Subcutaneous abdominal adipose tissue (tissue), 5 donors: Measurements from ENCODE around the gene SPTBN1.

ENCODE experiments used
- H3K27ac ChIP-seq: one replicate; pipeline ENCODE4 v1.7.0; 2013; ENCODE audit warnings: low read depth, mild to moderate bottlenecking, inconsistent platforms, low read length, moderate library complexity
- H3K27me3 ChIP-seq, 5 donors: one replicate each; pipeline ENCODE4 v1.7.0; 2013; ENCODE audit warnings: low read length in 5 of 5, inconsistent platforms in 1 of 5; ENCODE audit not compliant: control insufficient read depth in 5 of 5, insufficient read depth in 4 of 5
- H3K36me3 ChIP-seq, 5 donors: one replicate each; pipeline ENCODE4 v1.7.0; 2013; ENCODE audit warnings: low read length in 5 of 5; ENCODE audit not compliant: control insufficient read depth in 5 of 5, insufficient read depth in 5 of 5
- H3K4me1 ChIP-seq, 5 donors: one replicate each; pipeline ENCODE4 v1.7.0; 2013; ENCODE audit warnings: low read length in 5 of 5, mild to moderate bottlenecking in 3 of 5, moderate library complexity in 1 of 5; ENCODE audit not compliant: control insufficient read depth in 5 of 5, insufficient read depth in 5 of 5
- H3K4me3 ChIP-seq, 5 donors: one replicate each; pipeline ENCODE4 v1.7.0; 2013; ENCODE audit warnings: low read length in 5 of 5, low read depth in 1 of 5
- H3K9ac ChIP-seq, 5 donors: one replicate each; pipeline ENCODE4 v1.7.0; 2013; ENCODE audit warnings: low read length in 5 of 5, mild to moderate bottlenecking in 4 of 5, moderate library complexity in 3 of 5
- H3K9me3 ChIP-seq, 5 donors: one replicate each; pipeline ENCODE4 v1.7.0; 2013; ENCODE audit warnings: low read length in 5 of 5; ENCODE audit not compliant: control insufficient read depth in 5 of 5
- donor health status: healthy.
- donor health status: healthy.
- donor health status: healthy.
- donor health status: healthy.
- donor health status: healthy.

Gene SPTBN1

GRCh38 chr2:54579061-54579681 lies 123.0 kb downstream of the SPTBN1 start:
- H3K9me3 ChIP-seq: no peaks in the 10 kb centered on the region
- H3K27me3 ChIP-seq: no peaks in the 10 kb centered on the region
- peaks cover 0 to 13% (median 4%) of the 10 kb centered on the region in 5 donors for H3K36me3 ChIP-seq
- H3K27ac ChIP-seq: peak overlapping the region; percentile 81
- H3K4me3 ChIP-seq: no peak overlapping the region
- no peak overlapping the region for H3K9ac ChIP-seq
- H3K4me1 ChIP-seq: peaks cover 14 to 79% (median 55%) of the 10 kb centered on the region in 5 donors

GRCh38 chr2:54579682-54580620 lies 123.8 kb downstream of the SPTBN1 start:
- no peaks in the 10 kb centered on the region for H3K9me3 ChIP-seq
- peaks cover 0 to 9% (median 6%) of the 10 kb centered on the region in 5 donors for H3K36me3 ChIP-seq
- peaks cover 10 to 79% (median 47%) of the 10 kb centered on the region in 5 donors for H3K4me1 ChIP-seq
- H3K27ac ChIP-seq: peak overlapping the region; percentile 81
- H3K27me3 ChIP-seq: no peaks in the 10 kb centered on the region
- no peak overlapping the region for H3K4me3 ChIP-seq
- H3K9ac ChIP-seq: peak overlapping the region in 1 of 5 donors; percentile 23

DNA sequence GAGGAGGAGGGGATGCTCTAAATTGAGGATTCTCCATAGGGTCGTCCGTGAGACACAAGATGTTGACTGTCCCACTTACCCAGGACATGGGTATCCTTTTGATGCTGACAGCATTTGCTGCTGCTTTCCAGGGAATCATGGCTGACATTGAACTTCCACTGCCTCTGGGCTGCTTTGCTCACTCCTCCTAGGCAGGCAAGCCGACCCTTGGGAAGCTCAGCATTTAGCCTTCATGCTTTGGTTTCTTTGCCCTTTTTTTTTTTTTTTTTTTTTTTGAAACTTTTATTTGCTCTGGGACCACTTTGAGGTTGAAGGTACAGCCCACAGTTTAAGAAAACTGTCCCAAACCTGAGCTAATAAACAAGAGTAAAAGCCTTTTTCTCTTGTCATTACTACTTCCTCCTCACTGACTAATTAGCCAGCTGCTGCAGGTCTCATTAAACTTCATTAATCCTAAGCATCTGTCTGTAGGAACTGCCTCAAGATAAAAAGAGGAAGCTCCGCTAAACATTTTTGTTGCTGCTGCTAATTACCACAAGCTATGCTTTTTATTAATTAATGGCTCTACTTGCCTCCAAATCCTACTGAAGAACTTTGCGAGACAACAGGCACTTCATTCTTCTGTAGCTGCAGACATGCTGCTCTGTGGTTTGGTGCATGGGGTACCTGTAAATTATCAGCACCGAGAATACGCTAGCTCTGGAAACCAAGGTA lies 125.4 kb downstream of the SPTBN1 start:
- Histone ChIP-seq H3K4me1 (peaks cover 10 to 83% (median 48%) of the 10 kb centered on the region in 5 donors), H3K9me3 (no peaks in the 10 kb centered on the region), H3K27ac (no peak overlapping the region), H3K9ac (no peak overlapping the region), H3K4me3 (no peak overlapping the region), H3K36me3 (peaks cover 0 to 6% (median 4%) of the 10 kb centered on the region in 5 donors), H3K27me3 (no peaks in the 10 kb centered on the region)

DNA sequence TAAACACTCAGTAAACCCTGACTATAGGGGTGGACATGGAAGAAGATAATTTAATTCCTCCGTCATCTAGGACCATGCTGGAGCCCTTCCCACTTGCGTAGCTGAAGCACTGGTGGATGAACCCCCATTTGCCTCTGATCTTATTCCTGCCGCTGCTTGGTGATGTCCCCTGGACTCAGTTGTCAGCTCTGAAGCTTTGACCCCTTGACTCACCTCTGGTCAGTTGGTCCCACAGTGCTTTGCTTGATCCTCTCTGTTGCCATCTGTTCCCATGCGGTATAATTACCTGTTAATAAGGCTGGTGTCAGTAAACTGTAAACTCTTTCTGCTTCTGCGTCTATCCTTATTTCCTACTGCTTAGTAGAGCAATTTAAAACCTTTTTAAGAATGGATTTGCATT lies 126.9 kb downstream of the SPTBN1 start:
- no peak overlapping the region for H3K4me3 ChIP-seq
- H3K27me3 ChIP-seq: no peaks in the 10 kb centered on the region
- no peak overlapping the region for H3K27ac ChIP-seq
- H3K36me3 ChIP-seq: peaks cover 0 to 11% (median 6%) of the 10 kb centered on the region in 5 donors
- H3K9ac ChIP-seq: no peak overlapping the region
- no peaks in the 10 kb centered on the region for H3K9me3 ChIP-seq
- peaks cover 6 to 83% (median 47%) of the 10 kb centered on the region in 5 donors for H3K4me1 ChIP-seq

- Histone ChIP-seq H3K4me1 (peaks cover 7 to 81% (median 48%) of the 10 kb centered on the region in 5 donors), H3K4me3 (no peak overlapping the region), H3K36me3 (peaks cover 0 to 11% (median 6%) of the 10 kb centered on the region in 5 donors), H3K27me3 (no peaks in the 10 kb centered on the region), H3K27ac (peak overlapping the region; percentile 82), H3K9me3 (no peaks in the 10 kb centered on the region), H3K9ac (no peak overlapping the region)
Measured at GRCh38 chr2:54584598-54584997, 128.5 kb downstream of the SPTBN1 start.

- peaks cover 0 to 11% (median 6%) of the 10 kb centered on the region in 5 donors for H3K36me3 ChIP-seq
- H3K9ac ChIP-seq: no peak overlapping the region
- peaks cover 6 to 81% (median 49%) of the 10 kb centered on the region in 5 donors for H3K4me1 ChIP-seq
- peak overlapping the region; percentile 82 for H3K27ac ChIP-seq
- H3K4me3 ChIP-seq: no peak overlapping the region
- no peaks in the 10 kb centered on the region for H3K27me3 ChIP-seq
- H3K9me3 ChIP-seq: no peaks in the 10 kb centered on the region
Measured at GRCh38 chr2:54585136-54585733, 129.1 kb downstream of the SPTBN1 start.

GRCh38 chr2:54586062-54586461 lies 129.9 kb downstream of the SPTBN1 start:
- H3K4me3 ChIP-seq: no peak overlapping the region
- H3K27me3 ChIP-seq: no peaks in the 10 kb centered on the region
- H3K9me3 ChIP-seq: no peaks in the 10 kb centered on the region
- H3K9ac ChIP-seq: no peak overlapping the region
- peaks cover 8 to 88% (median 49%) of the 10 kb centered on the region in 5 donors for H3K4me1 ChIP-seq
- peak overlapping the region; percentile 82 for H3K27ac ChIP-seq
- H3K36me3 ChIP-seq: peaks cover 0 to 11% (median 6%) of the 10 kb centered on the region in 5 donors

GRCh38 chr2:54586494-54586893 lies 130.4 kb downstream of the SPTBN1 start:
- Histone ChIP-seq H3K36me3 (peaks cover 0 to 11% (median 6%) of the 10 kb centered on the region in 5 donors), H3K4me3 (no peak overlapping the region), H3K9ac (no peak overlapping the region), H3K27ac (peak overlapping the region; percentile 82), H3K9me3 (no peaks in the 10 kb centered on the region), H3K27me3 (no peaks in the 10 kb centered on the region), H3K4me1 (peaks cover 8 to 88% (median 49%) of the 10 kb centered on the region in 5 donors)

- H3K27me3 ChIP-seq: no peaks in the 10 kb centered on the region
- no peaks in the 10 kb centered on the region for H3K9me3 ChIP-seq
- H3K4me1 ChIP-seq: peaks cover 8 to 82% (median 44%) of the 10 kb centered on the region in 5 donors
- no peak overlapping the region for H3K4me3 ChIP-seq
- H3K27ac ChIP-seq: peak overlapping the region; percentile 82
- peaks cover 0 to 11% (median 5%) of the 10 kb centered on the region in 5 donors for H3K36me3 ChIP-seq
- H3K9ac ChIP-seq: no peak overlapping the region
Measured at GRCh38 chr2:54587171-54588016, 131.3 kb downstream of the SPTBN1 start.
